Midbrain (tissue), 1 donor: ENCODE results near the gene SCUBE1.

ENCODE experiments used
- DNase-seq: peaks from one replicate; lab custom pipeline; 2025; lab: John Stamatoyannopoulos, UW

Gene SCUBE1

GRCh38 chr22:43257549-43257948 lies 85.6 kb downstream of the SCUBE1 start:
- DNase-seq = no peak

DNA sequence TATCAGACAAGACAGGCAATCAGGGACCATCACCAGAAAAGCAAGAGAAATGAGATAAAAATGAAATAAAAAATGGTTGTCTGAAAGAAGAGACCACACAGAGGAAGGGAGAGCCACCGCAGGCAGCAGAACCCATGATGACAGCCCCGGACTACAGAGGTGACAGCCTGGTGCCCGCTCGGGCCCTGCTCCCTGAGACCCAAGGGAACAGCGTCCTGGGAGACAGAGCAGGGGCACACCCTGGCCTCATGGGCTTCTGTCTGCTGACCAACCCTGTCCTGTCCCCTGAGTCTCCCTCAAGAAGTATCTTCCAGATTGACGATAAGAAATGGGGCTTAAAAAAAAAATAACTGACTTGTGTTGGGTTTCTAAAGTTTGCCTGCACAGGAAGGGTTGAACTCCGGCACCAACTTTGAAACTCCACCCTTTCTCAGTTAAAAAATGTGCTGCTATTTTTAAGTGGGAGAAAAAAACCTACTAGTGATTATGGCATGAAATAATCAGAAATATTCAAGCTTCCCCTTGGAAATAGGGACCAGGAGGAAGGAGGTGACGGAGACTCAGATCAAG lies 86.1 kb downstream of the SCUBE1 start:
- DNase-seq = no peak

DNA sequence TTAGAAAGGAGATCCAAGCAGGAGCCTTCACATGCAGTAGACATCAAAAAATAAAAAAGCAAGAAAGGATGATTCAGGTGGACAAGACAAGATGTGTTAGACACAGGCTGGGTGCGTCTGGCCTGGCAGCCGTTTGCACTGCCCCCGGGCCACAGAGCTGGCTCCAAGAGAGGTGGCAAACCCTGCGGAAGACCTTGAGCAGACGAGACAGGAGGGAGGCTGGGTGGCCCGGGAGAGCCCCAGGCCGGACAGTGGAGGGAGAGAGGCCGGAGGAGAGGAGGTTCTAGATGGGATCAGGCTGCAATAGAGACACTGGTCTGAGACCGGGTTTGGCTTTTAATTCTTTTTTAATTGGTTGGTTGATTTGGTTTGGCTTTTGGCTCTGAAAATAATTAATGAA lies 86.6 kb downstream of the SCUBE1 start:
- no peak for DNase-seq

DNA sequence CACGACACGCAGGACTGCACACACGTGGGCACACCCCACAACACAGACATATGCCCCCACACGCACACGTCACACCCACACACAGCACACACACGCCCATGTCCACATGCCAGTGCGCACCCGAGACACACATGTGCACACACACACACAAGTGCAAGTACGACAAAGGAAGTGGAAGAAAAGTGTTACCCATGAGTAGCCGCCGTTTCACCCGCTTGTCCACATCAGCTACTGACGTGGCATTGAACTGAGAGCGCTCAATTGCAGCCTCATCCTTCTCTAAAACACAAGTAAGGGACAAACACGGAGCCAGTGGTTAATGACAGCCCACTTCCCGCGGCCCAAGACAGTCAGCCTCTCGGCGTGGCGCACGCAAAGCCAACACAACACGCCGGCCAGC lies 87.9 kb downstream of the SCUBE1 start:
- DNase-seq = no peak

DNA sequence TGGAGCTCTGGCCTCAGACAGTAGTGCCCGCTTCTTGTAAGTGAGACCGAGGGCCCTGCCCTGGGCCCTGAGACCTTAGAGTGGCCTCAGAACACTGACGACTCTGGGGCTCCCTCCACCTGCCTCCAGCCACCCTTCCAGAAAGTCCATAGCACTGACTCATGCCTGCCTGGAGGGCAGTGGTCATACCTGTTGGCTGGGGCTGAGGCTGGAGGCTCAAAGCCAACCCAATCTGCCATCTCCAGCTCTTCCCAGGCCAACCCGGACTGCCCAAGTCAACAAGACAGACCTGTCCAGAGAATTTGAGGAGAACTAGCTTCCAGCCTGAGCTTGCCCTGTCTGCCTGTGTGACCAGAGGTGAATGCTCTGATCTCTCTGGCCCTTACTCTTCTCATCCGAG lies 89.3 kb downstream of the SCUBE1 start:
- no peak for DNase-seq

DNA sequence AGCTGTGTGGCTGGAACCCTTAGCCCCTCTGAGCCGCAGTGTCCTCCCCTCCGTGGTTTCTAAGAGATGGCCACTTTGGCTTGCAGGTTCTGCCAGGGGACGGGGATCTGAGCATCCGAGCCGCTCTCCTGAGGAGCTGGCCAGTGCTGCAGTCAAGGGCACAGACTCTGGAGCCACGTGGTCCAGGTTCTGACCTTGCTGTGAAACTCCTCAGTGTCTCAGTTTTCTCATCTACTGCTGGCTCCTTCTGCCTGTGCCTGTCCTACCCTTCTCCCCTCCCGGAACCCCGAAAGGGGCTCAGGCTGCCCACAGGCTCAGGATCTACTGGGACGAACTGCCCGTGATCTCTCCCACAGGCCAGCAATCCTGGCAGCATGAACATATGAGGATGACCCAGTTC lies 90.9 kb downstream of the SCUBE1 start:
- DNase-seq = no peak

- no peak for DNase-seq
Observed at GRCh38 chr22:43249789-43250471, 93.2 kb downstream of the SCUBE1 start.

- no peak for DNase-seq
Observed at GRCh38 chr22:43247546-43248260, 95.5 kb downstream of the SCUBE1 start.

DNA sequence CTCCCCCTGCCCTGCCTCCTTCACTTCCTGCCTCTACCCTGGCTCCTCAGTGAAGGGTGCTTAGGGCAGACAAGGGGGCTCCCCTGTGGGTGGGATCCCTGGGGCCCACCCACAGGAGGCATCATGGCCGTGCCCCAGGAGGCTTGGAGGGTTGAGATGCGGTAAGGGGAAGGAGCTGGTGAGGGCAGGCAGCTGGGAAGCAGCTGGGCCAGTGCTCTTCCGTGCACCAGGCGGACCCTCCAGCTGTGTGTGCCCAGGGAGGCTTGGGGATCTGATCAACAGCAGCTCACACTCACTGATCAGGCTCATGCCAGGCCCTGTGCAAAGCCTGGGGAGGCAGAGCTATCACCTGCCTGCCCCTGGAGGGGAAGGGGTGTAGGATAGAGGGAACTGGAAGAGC lies 97.0 kb downstream of the SCUBE1 start:
- no peak for DNase-seq

DNA sequence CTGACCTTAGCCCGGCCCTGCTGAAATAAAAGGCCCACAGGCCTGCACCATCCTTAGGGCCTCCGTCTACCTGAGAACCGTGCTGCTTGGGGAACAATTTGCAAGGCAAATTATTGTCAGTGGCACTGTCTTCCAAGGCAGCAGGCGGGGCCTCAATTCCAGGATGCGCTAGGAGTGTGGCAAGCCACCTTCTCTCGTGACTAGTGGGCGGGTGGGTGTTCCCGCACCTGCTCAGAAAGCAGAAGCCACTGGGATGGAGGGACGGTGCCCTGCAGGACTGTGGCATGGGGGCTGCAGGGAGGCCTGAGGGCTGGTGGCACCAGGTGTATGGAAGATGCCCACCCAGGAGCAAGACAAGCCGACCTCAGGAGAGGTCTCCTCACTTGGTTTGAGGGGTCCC lies 97.5 kb downstream of the SCUBE1 start:
- DNase-seq = no peak

DNA sequence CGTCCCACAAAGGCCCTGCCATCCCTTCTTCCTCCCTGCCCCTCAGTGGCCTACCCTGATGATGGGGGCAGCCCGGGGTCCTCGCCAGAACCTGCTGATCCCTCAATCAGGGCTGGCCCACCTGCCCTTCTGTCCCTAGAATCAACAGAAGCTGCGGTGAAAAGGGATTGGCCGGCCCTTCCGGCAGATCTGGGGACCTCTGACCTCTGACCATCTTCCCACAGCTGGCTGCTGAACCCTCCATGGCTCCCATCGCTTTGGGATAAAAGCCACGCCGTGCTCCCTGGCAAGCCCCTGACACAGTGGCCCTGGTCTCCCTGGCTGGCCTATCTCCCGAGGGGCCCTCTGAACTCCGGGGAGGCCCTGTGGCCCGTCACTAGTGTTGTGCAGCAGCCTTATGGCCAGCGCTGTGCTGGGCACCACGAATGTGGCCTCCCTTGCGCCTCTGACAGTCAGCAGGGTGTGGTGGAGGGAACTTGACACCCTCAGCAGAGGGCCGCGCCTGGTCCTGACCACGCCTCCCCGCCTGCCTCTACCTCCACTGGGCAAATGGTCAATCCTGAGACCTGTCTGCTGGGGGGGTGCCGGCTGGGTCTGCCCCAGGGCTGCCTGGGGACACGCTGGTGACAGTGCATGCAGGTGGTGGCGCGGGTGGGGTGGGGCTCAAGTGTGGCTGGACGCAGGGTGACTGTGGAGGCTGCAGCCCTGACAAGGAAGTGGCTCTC lies 98.2 kb downstream of the SCUBE1 start:
- DNase-seq = no peak

DNA sequence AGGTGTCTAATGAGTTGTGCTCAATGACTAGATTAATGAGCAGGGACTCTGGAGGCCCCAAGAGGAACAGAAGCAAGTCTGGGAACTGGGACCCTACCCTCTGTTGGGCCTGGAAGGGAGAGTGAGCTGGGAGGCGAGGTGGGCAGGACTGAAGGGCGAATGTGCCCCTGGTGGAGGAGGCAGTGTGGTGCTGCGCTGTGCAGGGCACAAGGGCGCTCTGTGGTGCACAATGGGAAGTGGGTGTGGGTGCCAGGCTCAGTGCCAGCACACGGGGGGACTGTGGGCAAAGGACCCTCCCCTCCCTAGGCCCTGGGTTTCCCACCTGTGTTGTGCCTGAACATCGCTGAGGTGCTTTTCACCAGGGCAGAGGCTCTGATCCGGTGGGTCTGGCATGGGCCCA lies 98.8 kb downstream of the SCUBE1 start:
- DNase-seq = no peak

- DNase-seq = no peak
Observed at GRCh38 chr22:43243324-43243723, 99.8 kb downstream of the SCUBE1 start.

DNA sequence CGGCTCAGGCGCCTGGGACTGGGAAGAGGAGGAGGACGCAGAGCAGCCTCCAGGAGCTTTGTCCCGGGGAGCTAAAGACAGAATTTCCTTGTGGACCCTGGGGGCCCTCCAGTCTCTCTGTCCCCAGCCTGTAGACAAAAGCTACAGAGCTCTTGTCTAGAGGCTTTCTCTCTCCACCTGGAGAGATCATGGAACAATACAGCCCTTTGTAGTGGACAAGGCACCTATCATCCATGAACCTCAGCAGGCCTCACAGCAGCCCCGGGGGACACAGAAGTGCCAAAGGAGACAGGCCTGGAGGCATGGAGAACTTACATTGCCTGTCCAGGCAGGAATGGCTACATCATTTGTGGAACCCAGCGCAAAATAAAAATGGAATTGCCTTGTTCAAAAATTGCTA lies 100.5 kb downstream of the SCUBE1 start:
- DNase-seq = no peak

GRCh38 chr22:43241699-43242386 lies 101.3 kb downstream of the SCUBE1 start:
- no peak for DNase-seq

DNA sequence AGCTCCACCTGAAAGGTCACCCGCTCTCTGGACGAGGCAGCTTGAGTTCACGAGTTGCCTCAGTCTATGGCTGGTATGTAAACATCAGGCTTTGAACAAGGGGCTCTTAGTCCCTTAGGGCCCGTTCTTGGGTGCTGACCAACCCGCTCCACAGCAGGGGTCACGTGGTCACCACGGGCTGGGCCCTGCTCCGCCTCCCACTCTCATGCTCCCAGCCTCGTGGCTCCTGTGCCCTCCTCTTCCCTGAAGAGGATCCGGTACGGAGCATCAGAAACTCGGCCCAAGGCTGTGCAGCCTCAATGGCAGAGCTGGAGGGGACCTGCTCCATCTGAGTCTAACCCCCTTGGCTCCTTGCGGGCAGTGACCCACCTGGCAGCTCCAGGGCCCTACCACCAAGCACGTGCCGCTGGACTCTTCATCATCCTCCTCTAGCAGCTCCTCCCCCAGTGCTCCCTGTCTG lies 102.0 kb downstream of the SCUBE1 start:
- DNase-seq = no peak

GRCh38 chr22:43240614-43241013 lies 102.6 kb downstream of the SCUBE1 start:
- DNase-seq = no peak

DNA sequence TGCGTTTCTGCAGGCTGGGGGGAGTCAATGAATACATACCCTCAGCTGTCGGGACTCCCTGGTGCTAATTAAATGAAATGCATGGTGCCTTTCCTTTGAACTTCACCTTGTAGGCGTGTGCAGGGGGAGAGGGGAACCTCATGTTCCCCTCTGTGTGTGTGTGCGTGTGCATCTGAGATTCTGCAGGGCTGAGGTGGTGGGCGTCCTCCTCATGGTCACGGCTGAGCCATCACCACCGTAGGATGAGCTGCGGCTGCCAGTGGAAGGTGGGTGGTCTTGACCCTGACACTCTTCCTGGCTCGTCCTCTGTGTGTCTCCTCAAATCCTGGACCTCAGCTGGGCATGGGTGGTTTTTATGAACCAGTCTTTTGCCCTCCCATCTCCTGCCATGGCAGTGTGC lies 103.2 kb downstream of the SCUBE1 start:
- DNase-seq = no peak

DNA sequence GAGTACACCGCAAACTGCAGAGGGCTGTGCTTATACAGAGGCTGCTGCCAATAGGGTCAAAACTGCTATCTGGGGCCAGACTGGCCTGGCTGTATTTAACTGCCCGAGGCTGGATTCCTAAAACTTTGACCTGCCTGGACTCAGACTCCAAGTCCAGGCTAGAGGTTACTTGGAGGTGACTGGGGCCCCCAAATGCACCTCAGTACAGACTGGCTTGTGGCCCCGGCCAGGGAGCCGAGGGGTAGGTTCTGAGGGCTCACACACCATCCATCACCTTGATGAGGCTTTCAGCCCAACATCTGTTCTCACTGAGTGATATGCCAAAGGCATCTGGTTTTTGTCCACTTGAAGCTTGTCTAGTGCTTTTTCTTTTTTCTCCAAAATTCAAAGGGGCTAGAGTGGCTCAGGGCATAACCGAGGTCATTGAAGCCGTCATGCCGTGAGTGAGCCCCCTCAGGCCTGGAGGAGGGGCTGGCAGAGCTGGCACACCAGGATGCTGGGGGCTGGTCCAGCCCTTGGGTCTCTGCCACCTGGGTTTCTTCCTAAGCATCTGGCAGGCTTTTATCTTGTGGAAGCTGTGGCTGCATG lies 103.9 kb downstream of the SCUBE1 start:
- no peak for DNase-seq

DNA sequence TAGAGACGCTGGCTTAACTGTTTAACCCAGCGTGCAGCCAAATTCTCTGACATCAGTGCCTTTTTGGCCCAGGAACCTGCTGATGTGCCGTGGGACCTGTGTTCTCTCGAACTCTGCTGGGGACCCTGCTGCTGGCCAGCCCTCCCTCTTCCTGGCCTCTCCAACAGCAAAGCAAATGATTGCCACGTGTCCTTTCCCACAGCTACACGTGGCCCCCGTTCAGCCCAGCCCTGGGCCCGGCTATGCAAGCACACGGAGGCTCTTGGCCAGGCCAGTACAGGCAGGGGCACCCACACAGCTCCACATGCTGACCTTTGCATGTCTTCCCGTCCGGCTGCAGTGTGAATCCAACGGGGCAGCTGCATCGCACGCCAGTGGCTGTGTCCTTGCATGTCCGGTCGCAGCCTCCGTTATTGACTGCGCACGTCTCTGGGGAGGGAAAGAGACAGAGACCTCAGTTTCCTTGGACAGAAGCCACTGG lies 104.6 kb downstream of the SCUBE1 start:
- DNase-seq = no peak

DNA sequence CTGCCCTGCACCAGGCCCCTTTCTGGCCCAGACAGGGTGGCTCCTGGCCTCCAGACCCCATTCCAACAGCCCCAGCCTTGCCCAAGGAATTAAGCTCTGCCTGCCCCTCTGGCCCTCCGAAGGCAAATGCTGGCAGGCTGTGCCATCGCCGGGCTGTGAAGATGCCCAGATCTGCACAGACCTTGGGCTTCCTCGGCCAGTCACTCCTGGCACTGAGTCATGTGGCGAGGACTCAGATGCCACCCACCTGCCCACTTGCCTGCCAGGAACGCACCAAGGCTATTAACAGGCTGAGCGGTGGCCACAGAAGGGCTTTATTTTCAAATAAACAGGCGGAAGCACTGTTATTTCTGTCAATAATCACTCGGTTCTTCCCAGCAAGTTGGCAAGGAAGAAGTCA lies 105.9 kb downstream of the SCUBE1 start:
- no peak for DNase-seq
